Glomerular endothelial cell (primary cell): ENCODE measurements around the gene EEF1AKMT2. TPM values are rescaled to one million over a fixed set of nuclear protein-coding genes. Genes with fewer than 3 reads are reported as not detected.

Experiments
- DNase-seq: peaks from one replicate; pipeline ENCODE4 v3.0.0-alpha.2; 2011; ENCODE audit warnings: low read depth, low spot score; ENCODE audit errors: extremely low read depth
- total RNA-seq: library from RNA; depleted of rRNA; stranded (reverse); fragments of >200 nt; gene quantifications from 2 replicates; pipeline ENCODE4 v1.2.3, GENCODE V29; 2015

The EEF1AKMT2 gene
- total RNA-seq, 1 donor from 2014 or later = 13.4 TPM

DNA sequence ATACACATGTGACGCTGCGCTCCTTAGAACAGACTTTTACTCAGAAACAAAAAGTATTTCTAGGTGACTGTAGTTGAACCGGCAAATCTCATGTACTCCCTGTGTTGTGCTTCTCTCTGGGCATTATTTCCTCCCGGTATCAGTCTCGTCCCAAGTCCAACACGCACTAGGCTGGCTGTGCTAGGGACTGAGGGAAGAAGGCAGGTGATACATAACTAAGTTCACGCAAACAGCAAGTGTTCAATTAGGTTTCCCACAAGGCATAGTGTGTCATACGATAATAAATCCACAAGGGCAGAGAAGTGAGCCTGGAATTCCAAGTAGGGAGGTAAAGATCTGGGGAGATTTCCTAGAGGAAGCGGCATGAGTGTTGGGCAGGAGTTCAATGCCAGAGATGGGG, 67.9 kb downstream of the EEF1AKMT2 start:
- no peak for DNase-seq

GRCh38 chr10:124722798-124723783, 68.6 kb downstream of the EEF1AKMT2 start:
- DNase-seq = no peak

GRCh38 chr10:124721330-124722045, 70.2 kb downstream of the EEF1AKMT2 start:
- no peak for DNase-seq

DNA sequence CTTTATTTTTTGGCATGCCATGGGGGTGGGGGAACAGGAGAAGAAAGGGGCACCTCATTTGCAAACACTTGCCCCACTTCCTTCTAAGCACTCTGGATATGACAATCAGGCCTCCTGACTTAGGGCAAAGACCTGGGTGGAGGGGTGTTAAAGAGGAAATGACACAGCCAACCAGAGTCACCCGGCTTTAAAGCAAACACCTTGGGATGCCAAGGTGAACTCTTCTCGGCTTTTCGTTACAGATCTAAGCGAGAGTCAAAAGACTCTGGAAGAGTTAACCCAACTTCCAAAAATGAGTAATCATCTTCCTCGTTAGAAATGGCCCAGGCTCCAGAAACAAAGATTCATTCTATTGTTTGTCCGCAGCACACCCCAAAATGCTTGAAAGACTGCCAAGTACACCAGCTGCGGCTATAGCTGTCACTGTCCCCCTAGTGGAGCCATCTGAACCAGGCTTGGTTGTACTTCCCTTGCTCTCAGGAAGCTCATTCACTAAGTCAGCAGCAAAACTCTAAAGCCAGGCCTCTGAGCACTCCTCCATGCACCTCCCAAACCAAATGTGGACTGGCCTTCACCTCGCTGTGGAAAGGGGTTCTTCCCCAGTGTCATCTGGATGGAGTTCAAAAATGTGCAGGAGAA, 72.4 kb downstream of the EEF1AKMT2 start:
- no peak for DNase-seq

DNA sequence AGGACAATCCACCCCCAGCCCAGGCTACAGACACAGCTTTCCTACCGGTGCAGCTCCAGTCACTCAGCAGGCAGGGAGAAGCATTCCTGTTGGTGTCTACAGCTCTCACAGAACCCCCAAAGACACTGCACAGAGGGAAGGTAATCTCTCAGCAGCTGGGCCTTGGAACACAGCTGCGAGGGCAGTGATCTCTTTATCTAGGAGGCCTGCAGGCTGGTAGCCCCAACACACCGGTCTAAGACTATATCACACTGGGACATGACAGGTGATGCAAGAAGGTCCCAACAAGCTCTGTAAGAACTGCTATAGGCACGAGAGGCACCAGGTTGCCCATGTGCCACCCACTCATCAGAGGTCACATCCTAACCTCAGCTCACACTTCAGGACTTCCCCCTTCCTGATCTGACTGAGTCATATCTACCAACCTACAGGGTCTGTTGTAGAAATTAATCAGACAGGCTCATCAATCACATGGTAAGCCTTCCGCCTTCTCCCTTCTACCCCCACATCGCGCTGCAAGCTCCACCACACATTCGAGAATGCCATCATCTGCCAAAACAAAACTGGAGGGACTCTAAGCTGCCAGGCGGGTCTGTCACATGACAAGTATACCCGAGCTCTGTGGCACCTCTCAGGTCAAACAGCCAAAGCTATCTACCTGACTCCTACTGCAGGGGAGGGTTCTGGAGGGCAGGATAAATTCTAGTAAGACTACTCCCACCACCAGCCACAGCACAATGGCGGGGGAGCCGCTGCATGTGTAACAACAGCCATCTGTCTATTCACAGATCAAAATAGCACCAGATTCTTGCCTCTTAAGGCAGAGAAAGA, 73.6 kb downstream of the EEF1AKMT2 start:
- DNase-seq = no peak

- no peak for DNase-seq
Measured at GRCh38 chr10:124717041-124717757, 74.5 kb downstream of the EEF1AKMT2 start.

GRCh38 chr10:124716369-124716768, 75.3 kb downstream of the EEF1AKMT2 start:
- no peak for DNase-seq

DNA sequence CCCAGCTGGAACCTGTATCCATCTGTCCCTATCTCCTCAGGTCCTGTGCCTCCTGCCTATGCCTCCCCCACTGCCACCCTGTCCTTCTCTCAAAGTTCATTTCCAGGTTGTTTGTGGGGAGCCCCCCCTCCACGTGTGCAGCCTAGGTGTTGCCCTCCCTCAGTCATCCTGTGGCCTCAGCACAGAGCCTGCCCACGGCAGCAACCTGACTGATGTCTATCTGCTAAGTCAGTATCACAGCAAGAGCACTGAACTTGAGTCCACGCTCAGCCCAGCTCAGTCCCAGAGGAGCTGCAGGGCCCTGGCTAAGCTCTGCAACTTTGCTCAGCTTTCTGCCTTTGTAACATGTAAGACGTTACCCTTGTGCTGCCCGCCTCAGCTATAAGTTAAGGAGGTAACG, 76.2 kb downstream of the EEF1AKMT2 start:
- no peak for DNase-seq

- DNase-seq = no peak
Measured at GRCh38 chr10:124713679-124714255, 77.9 kb downstream of the EEF1AKMT2 start.

DNA sequence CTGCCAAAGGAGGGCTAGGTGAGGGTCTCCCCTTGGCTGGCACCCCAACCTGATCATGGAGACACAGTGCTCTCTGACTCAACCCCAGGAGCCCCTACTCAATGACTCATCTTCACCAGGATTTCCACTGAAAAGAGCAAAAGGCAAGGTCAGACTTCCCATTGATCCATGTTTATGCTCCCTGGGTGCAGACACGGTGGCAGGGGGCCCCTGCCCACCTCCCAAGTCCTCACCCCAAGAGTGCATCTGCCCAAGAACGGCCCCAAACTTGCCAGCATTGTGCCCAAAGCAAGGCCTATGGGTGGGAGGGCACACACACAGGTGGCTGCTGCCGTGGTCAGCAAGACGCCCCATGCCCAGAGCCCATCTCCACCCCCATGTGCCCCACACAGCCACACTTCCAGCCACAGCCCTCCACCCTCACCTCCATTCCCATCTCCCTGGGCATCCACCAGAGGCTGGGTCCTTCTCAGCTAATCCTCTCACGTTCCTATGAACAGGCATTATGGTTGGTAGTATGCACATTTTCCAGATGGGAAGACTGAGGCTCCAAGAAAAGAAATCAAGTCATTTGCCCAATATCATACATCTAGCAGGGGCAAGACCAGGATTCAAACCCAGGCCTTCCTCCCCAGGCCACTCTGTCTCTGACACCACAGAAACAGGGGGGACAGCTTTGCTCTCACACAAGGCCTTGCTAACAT, 78.8 kb downstream of the EEF1AKMT2 start:
- no peak for DNase-seq

DNA sequence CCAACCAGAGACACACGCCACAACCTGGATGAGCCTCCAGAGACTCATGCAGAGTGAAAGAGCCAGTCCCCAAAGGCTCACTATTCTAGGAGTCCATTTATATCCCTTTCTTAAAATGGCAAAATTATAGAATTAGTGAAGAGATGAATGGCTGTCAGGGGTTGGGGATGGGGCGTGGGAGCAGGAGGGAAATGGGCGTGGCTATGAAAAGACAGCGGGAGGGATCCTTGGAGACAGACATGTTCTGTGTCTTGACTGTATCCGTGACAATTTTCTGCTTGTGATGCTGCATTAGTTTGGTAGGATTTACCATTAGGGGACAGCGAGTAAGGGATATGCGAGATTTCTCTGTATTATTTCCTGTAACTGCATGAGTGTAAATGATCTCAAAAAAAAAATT, 80.5 kb downstream of the EEF1AKMT2 start:
- DNase-seq = no peak

DNA sequence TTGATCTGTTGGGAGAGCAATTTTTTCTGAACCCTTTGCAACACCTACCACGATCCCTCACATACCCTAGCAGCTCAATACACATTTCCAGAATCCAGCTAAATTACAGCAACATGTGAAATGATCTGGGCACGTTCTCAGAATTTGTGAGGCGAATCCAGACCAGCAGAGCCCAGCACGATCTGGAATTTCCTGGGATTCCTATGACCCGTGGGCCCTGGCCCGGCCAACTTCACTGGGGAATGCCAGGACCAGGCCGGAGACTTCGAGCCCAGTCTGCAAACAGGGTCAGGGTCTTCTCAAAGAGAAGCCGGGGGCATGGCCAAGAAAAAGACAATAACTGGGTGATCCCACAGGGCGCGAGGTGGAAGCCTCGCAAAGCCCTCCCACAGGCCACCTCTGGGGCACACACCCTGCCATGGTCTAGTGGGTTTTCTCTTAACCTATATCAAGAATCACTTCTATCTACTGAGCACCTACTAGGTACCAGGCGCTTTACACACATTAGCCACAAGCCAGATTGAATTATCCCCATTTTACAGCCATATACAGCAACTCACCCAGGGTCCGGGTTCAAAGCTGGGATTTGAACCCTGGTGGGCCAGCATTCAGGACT, 81.3 kb downstream of the EEF1AKMT2 start:
- no peak for DNase-seq

DNA sequence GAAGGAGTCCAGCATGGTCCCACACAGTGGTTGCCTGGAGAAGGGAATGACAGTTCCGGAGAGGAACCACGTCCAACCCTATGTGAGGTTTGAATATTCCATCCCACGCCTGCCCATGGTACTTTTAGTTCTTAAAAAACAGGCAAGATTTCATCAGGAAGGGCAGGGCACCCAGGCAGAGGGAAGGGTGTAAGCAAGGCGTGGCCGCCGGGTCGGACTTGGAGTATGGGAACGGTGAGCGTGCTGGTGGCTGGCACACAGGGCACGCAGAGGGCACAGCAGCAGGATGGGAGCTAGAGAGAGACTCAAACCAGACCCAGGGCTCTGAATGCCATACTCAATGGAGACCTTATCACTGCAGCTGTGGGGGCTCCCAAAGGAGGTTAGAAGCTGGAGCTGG, 81.8 kb downstream of the EEF1AKMT2 start:
- no peak for DNase-seq

- DNase-seq = no peak
Measured at GRCh38 chr10:124708922-124709520, 82.7 kb downstream of the EEF1AKMT2 start.

DNA sequence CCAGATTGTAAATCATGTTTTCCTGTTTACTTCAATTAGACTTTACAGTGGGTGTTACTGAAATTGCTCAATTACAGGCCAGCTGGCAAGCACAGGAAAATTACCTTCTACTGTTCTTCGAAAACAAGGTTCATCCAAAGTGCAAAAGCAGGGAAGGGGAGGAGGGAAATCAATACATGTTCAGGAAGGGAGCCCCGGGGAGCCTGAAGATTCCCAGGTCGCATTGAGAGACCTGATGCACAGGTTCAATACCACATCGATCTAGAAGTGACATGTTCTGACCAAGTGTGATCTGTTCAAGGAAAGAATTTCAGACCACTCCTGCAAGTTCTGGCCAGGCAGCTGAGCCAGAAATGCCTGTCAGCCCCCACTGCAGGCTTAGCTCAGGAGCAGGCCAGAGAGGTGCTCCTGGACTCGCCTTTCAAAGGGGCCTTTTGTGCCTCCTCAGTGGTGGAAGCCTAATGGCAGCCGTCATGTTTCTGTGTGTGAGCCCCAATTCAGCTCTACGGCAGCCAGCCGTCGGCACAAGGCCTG, 83.4 kb downstream of the EEF1AKMT2 start:
- DNase-seq = no peak
